Activated naive CD4-positive, alpha-beta T cell treated with anti-CD3 and anti-CD28 coated beads, Interleukin-2, amount 50 U/mL, for 72 hours (primary cell): ENCODE data around the gene LGALS3. TPM values are rescaled to one million over a fixed set of nuclear protein-coding genes. Genes with fewer than 3 reads are reported as not detected.
A peak's percentile ranks its signal among the peaks of the same experiment; 100 is the strongest.
"Not testable (repeated sequence)": the region's sequence is repeated elsewhere in the genome, so short reads cannot be mapped to it uniquely, and the experiment has no call there.

Source experiments
- ATAC-seq, 2 donors: fragments of 150-1000 bp; cut with Tn5 transposase; 2 replicates each; pipeline ENCODE4 v1.10.0; 2021; ENCODE audit warnings: mild to moderate bottlenecking in 2 of 2, moderate library complexity in 2 of 2
- DNase-seq, 2 donors: peaks; one replicate each; pipeline ENCODE4 v3.0.0; 2021 to 2022; ENCODE audit warnings: low spot score in 2 of 2
- H3K27ac Mint-ChIP-seq, 2 donors: one replicate each; pipeline ENCODE4 v1.8.0; 2022; ENCODE audit warnings: mild to moderate bottlenecking in 2 of 2, mixed read lengths in 2 of 2
- H3K36me3 Mint-ChIP-seq, 2 donors: one replicate each; pipeline ENCODE4 v1.8.0; 2022; ENCODE audit warnings: mixed read lengths in 2 of 2
- H3K9me3 Mint-ChIP-seq, 2 donors: one replicate each; pipeline ENCODE4 v1.8.0; 2022; ENCODE audit warnings: mixed read lengths in 2 of 2
- total RNA-seq, 2 donors: library from RNA; stranded (reverse); gene quantifications; one replicate each; pipeline ENCODE4 v1.2.3, GENCODE V29; 2022

LGALS3 gene
- 1 to 10 TPM; 1.6 to 8.9 TPM for total RNA-seq

- DNase-seq (peak in 1 of 2 donors; percentile 31), ATAC-seq (peak; percentile 43 to 72)
- Mint-ChIP-seq H3K9me3 (no peaks in the 10 kb centered on the region), H3K27ac (no peak within 1 kb of the TSS), H3K36me3 (no peaks in the 10 kb centered on the region)
These were observed at the start of gene LGALS3 for GRCh38 chr14:55129086-55129427. Gene LGALS3 (plus strand): TSS chr14:55129252. CDS start chr14:55137374, 8,122 bp downstream.

- H3K36me3 Mint-ChIP-seq, H3K9me3 Mint-ChIP-seq, H3K27ac Mint-ChIP-seq, ATAC-seq, DNase-seq: not testable (repeated sequence)
These were observed 49.1 kb upstream of the LGALS3 start for GRCh38 chr14:55079961-55080360.

GRCh38 chr14:55084401-55085059, 44.5 kb upstream of the LGALS3 start:
- Mint-ChIP-seq H3K9me3 (no peaks in the 10 kb centered on the region), H3K36me3 (no peaks in the 10 kb centered on the region), H3K27ac (no peak overlapping the region)
- no peak for DNase-seq
- ATAC-seq = no peak

- no peak for ATAC-seq
- H3K9me3 Mint-ChIP-seq = no peaks in the 10 kb centered on the region
- H3K36me3 Mint-ChIP-seq = no peaks in the 10 kb centered on the region
- DNase-seq = no peak
- no peak overlapping the region for H3K27ac Mint-ChIP-seq
These were observed 43.9 kb upstream of the LGALS3 start for GRCh38 chr14:55085060-55085660.

GRCh38 chr14:55086938-55087337, 42.1 kb upstream of the LGALS3 start:
- Mint-ChIP-seq H3K9me3 (no peaks in the 10 kb centered on the region), H3K27ac (no peak overlapping the region), H3K36me3 (no peaks in the 10 kb centered on the region)
- ATAC-seq (no peak), DNase-seq (no peak)

GRCh38 chr14:55088356-55088755, 40.7 kb upstream of the LGALS3 start:
- ATAC-seq = no peak
- no peaks in the 10 kb centered on the region for H3K9me3 Mint-ChIP-seq
- DNase-seq = no peak

GRCh38 chr14:55092341-55092740, 36.7 kb upstream of the LGALS3 start:
- no peak overlapping the region for H3K27ac Mint-ChIP-seq
- DNase-seq (no peak), ATAC-seq (no peak)
- no peaks in the 10 kb centered on the region for H3K36me3 Mint-ChIP-seq
- no peaks in the 10 kb centered on the region for H3K9me3 Mint-ChIP-seq

More at GRCh38 chr14:55088356-55088755, 40.7 kb upstream of the LGALS3 start:
- Mint-ChIP-seq H3K36me3 (no peaks in the 10 kb centered on the region), H3K27ac (no peak overlapping the region)

GRCh38 chr14:55094292-55095157, 34.5 kb upstream of the LGALS3 start:
- H3K9me3 Mint-ChIP-seq = no peaks in the 10 kb centered on the region
- no peak for ATAC-seq
- H3K27ac Mint-ChIP-seq = no peak overlapping the region
- DNase-seq = no peak
- H3K36me3 Mint-ChIP-seq = peaks cover 4 to 5% of the 10 kb centered on the region in 2 donors

GRCh38 chr14:55097881-55098560, 31.0 kb upstream of the LGALS3 start:
- DNase-seq = peak in 1 of 2 donors; percentile 57

GRCh38 chr14:55098561-55098898, 30.5 kb upstream of the LGALS3 start:
- no peak for DNase-seq
- Mint-ChIP-seq H3K9me3 (no peaks in the 10 kb centered on the region), H3K27ac (peak overlapping the region; percentile 70 to 93), H3K36me3 (peaks cover 4 to 5% of the 10 kb centered on the region in 2 donors)
- no peak for ATAC-seq

More at GRCh38 chr14:55097881-55098560, 31.0 kb upstream of the LGALS3 start:
- H3K27ac Mint-ChIP-seq = peak overlapping the region; percentile 70 to 93
- H3K9me3 Mint-ChIP-seq = no peaks in the 10 kb centered on the region
- ATAC-seq = peak; percentile 82 to 85
- H3K36me3 Mint-ChIP-seq = peaks cover 4 to 5% of the 10 kb centered on the region in 2 donors

GRCh38 chr14:55099756-55100155, 29.3 kb upstream of the LGALS3 start:
- Mint-ChIP-seq H3K9me3 (peaks cover 0 to 5% of the 10 kb centered on the region in 2 donors), H3K36me3 (peaks cover 5 to 13% of the 10 kb centered on the region in 2 donors), H3K27ac (no peak overlapping the region)
- no peak for ATAC-seq
- no peak for DNase-seq

GRCh38 chr14:55101698-55102097, 27.4 kb upstream of the LGALS3 start:
- DNase-seq (no peak), ATAC-seq (no peak)
- peaks cover 0 to 10% of the 10 kb centered on the region in 2 donors for H3K9me3 Mint-ChIP-seq
- H3K27ac Mint-ChIP-seq = no peak overlapping the region
- H3K36me3 Mint-ChIP-seq = peaks cover 5 to 13% of the 10 kb centered on the region in 2 donors

- H3K27ac Mint-ChIP-seq = peak overlapping the region; percentile 88 to 91
- DNase-seq (peak in 1 of 2 donors; percentile 42), ATAC-seq (peak; percentile 45 to 68)
- peaks cover 5 to 13% of the 10 kb centered on the region in 2 donors for H3K36me3 Mint-ChIP-seq
- H3K9me3 Mint-ChIP-seq = peaks cover 0 to 10% of the 10 kb centered on the region in 2 donors
These were observed 26.9 kb upstream of the LGALS3 start for GRCh38 chr14:55102141-55102621.

GRCh38 chr14:55103005-55103640, 25.9 kb upstream of the LGALS3 start:
- Mint-ChIP-seq H3K27ac (peak overlapping the region; percentile 88 to 91), H3K9me3 (peaks cover 0 to 10% of the 10 kb centered on the region in 2 donors), H3K36me3 (peaks cover 5 to 19% of the 10 kb centered on the region in 2 donors)
- ATAC-seq (peak; percentile 53 to 59), DNase-seq (peak in 1 of 2 donors; percentile 56)

- peak overlapping the region; percentile 60 to 88 for H3K27ac Mint-ChIP-seq
- H3K9me3 Mint-ChIP-seq = peaks cover 0 to 10% of the 10 kb centered on the region in 2 donors
- DNase-seq = no peak
- no peak for ATAC-seq
- peaks cover 0 to 16% of the 10 kb centered on the region in 2 donors for H3K36me3 Mint-ChIP-seq
These were observed 24.8 kb upstream of the LGALS3 start for GRCh38 chr14:55103971-55104954.
